HL-60/S4 treated with phorbol 12-myristate 13-acetate at 8.2 ng/mL for 4 days and 3 days (cell line): Measurements from ENCODE around the gene FNIP2.
"Not testable (repeated sequence)": the region's sequence is repeated elsewhere in the genome, so short reads cannot be mapped to it uniquely, and the experiment has no call there.

ENCODE experiments used
- in situ Hi-C: fragments of 300-500 bp; cut with MboI; formaldehyde crosslinking; loops from 2 replicates; pipeline ENCODE4 v1.15.0; 2022; ENCODE audit warnings: low sequenced_read_pairs

Gene FNIP2

DNA sequence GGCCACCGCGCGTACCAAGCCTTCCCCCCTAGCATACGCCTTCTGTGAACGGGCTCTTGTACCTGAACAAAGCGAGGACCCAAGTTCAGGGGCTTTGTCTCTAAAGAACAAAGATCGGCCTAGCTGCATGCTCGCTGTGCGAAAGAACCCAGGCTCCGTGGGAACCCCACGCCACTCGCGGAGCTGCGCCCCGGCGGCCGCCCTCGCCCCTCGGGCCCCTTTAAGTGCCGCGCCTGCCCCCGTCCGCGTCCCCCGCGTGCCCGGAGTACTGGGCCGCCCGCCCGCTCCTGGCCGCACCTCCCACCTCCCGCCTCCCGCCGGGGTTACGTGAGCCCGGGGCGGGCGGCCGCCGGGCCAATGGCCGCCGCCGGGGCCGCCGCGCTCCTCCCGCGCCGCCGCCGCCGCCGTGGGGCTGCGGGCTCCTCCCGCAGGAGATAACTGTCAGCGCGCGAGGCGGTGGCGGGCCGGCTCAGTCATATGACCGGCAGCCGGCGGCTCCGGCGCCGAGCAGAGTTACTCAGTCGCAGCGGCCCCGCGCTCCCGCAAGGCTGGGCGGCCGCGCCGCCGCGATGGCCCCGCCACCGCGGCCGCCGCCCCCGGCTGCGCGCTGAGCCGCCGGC, at the start of gene FNIP2:
Gene FNIP2 (plus strand): TSS at position 472 of the 620 bp plus-strand sequence. CDS start 187 bp downstream, outside the sequence.
- in situ Hi-C loops = no loop called here

DNA sequence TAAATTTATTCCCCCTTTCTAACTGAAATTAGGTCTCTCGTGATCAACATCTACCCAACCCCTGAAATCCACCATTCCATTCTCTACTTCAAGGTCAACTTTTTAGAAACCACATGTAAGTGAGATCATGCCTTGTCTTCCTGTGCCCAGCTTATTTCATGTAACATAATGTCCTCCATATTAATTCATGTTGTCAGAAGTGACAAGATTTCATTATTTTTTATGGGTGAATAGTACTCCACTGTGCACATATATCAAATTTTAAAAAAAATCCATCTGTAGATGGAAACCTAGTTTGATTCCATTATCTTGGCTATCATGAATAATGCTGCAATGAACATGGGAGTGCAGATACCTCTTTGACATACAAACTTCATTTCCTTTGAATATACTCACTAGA, 47.1 kb upstream of the FNIP2 start:
- in situ Hi-C loops = loop anchor here (25.0 kb wide), 1 partner anchor 466 kb away; no protein-coding TSS in a partner anchor

DNA sequence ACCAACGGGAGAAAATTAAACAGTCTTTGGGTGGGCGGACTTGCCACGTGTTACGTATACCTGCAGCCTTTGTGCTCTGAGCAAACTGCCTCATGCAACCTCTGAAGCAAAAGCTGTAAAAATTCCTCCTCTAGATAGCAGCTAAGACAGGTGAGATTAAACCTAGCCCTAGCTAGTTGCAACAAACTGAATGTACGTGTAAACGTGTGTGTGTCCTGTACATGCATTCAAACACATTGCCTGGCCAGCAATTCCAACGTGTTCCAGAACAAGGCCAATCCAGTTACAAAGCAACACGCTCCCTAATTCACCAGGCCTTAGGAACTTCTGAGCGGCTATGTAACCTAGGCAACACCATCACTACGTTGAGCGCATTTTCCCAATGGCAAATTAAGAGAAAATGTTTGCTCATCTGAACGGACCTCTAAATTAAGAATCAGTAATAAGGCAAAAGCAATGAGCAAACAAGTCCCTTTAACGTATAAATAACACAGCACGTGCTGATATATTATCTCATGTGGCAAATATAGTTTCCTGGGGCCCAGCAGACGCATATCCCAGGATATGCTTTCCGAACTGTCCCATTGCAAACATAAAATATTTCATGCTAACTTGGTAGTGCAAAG, 46.4 kb upstream of the FNIP2 start:
- in situ Hi-C loops = loop anchor here (25.0 kb wide), 1 partner anchor 465 kb away; no protein-coding TSS in a partner anchor

DNA sequence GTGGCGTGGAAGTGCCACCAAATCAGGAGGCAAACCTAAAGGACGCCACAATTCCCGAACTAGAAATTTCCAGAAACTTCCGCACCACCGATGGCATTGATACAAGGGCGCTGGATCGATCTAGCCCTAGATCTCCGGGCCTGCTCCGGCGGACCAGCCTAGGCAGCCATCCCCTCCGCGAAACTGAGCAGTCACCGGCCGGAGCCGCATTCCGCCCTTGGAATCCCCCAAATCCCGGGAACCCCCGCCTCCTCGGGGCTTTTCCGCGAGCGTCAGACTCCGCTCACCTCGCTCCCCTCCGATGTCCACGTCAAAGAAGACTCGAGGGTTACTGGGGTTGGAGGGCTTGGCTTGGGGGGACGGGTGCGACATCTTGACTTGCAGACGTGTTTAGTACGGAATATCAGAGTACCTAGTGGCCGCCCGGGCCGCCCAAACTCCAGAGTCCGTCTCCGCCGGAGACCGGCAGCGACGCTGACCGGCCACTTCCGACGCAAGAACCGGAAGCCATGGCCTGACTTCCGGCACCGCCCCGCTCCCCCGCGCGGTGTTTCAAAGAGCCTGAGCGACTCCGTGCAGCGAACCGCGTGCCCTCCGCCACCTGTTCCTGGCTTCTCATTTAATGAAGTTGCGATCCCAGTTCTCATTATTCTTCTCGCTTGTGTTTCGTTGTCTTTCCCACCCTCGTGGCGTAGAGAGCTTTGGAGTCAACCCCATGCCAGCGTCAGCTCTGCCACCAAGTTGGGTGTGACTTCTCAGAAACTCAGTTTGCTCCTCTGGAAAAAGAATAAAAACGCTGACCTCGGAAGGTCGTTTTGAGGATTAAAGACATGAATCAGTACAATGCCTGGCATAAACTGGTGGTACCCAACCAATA, 45.7 kb upstream of the FNIP2 start, which contains the start of gene PPID:
Gene PPID (minus strand): TSS at position 480 of the 877 bp plus-strand sequence. CDS start 108 bp downstream, at position 372.
- in situ Hi-C loops = loop anchor here (25.0 kb wide), 1 partner anchor 464 kb away; no protein-coding TSS in a partner anchor

DNA sequence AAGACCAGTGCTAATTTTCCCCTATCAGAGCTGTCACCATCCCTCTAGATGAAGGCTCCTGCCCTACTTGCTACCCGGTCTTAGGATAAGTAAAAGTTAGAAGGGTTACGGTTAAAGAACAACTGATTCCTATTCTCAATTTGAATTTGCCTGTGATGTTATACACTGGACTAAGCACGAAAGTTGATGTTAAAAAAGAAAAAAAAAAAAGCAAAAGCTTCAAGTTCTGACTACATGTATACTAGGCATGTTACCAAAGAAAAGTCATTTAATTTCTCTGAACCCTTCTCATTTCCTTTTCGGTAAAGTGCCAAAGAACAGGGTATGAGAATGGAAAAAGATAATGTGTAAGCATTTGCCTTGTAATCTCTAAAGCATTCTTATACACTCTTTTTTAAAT, 44.2 kb upstream of the FNIP2 start:
- in situ Hi-C loops = loop anchor here (25.0 kb wide), 1 partner anchor 463 kb away; no protein-coding TSS in a partner anchor

DNA sequence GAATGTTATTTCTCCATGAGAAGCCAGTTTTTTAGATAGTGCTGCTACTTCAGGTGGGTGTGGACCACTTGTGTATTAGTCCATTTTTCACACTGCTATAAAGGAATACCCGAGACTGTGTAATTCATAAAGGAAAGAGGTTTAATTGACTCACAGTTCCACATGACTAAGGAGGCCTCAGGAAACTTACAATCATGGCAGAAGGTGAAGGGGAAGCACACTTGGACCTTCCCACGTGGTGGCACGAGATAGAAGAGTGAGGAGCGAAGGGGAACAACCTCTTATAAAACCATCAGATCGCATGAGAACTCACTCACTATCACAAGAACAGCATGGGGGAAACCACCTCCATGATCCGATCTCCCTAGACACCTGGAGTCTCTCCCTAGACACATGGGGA, 42.2 kb upstream of the FNIP2 start:
- in situ Hi-C loops = no loop called here

- in situ Hi-C loops = no loop called here
Measured at GRCh38 chr4:158728236-158728635, 40.6 kb upstream of the FNIP2 start.

GRCh38 chr4:158729716-158730559, 38.9 kb upstream of the FNIP2 start:
- in situ Hi-C loops = loop anchor here (10.0 kb wide), 1 partner anchor 125 kb away; no protein-coding TSS in a partner anchor

GRCh38 chr4:158738866-158739265, 30.0 kb upstream of the FNIP2 start:
- in situ Hi-C loops = loop anchor here (10.0 kb wide), 1 partner anchor 116 kb away; no protein-coding TSS in a partner anchor

DNA sequence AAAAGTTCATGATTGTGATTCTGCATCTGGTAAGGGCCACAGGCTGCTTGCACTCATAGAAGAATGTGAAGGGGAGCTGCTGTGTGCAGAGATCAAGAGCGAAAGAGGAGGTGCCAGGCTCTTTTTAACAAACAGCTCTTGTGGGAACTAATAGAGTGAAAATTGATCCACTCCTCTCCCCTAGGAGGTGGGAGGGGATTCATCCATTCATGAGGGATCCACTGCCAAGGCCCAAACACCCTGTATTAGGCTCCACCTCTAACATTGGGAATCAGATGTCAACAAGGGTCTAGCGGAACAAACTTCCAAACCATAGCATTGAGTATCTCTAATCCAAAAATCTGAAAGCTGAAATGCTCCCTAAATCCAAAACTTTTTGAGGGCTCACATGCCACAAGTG, 29.2 kb upstream of the FNIP2 start:
- in situ Hi-C loops = loop anchor here (10.0 kb wide), 1 partner anchor 115 kb away; no protein-coding TSS in a partner anchor

- in situ Hi-C loops = no loop called here
Measured at GRCh38 chr4:158741326-158742021, 27.4 kb upstream of the FNIP2 start.

DNA sequence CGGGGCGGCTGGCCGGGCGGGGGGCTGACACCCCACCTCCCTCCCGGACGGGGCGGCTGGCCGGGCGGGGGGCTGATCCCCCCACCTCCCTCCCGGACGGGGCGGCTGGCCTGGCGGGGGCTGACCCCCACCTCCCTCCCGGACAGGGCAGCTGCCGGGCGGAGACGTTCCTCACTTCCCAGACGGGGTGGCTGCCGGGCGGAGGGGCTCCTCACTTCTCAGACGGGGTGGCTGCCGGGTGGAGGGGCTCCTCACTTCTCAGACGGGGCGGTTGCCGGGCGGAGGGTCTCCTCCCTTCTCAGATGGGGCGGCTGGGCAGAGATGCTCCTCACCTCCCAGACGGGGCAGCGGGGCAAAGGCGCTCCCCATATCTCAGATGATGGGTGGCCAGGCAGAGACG, 22.3 kb upstream of the FNIP2 start:
- in situ Hi-C loops = not testable (repeated sequence)

- in situ Hi-C loops = no loop called here
Measured at GRCh38 chr4:158750379-158750778, 18.4 kb upstream of the FNIP2 start.

- in situ Hi-C loops = no loop called here
Measured at GRCh38 chr4:158754385-158755180, 14.2 kb upstream of the FNIP2 start.

DNA sequence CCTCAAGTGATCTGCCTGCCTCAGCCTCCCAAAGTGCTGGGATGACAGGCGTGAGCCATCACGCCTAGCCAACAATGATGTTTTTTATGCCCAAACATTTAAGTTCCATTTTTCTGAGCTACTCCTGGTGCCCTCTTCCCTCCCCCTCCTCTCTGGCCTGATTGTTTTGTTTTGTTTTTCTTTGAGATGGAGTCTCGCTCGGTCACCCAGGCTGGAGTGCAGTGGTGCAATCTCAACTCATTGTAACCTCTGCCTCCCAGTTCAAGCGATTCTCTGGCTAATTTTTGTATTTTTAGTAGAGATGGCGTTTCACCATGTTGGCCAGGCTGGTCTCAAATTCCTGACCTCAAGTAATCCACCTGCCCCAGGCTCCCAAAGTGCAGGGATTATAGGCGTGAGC, 13.0 kb upstream of the FNIP2 start:
- in situ Hi-C loops = not testable (repeated sequence)

DNA sequence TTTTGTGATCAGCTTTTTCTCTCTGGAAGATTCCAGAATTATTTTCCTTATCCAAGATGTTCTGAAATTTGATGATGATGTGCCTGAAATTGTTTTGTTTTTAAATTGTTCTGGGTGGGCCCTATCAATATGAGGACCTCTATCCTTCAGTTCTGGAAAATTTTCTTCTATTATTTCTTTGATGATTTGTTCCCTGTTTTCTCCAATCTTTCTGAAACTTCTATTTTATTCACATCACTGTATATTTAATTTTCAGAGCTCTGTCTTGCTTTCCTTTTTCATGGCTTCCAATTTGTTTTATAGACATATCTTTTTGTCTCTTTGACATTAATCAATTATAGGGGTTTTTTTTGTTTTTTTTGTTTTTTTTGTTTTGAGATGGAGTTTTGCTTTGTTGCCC, 12.2 kb upstream of the FNIP2 start:
- in situ Hi-C loops = no loop called here

- in situ Hi-C loops = no loop called here
Measured at GRCh38 chr4:158758142-158758541, 10.7 kb upstream of the FNIP2 start.

GRCh38 chr4:158758703-158759102, 10.1 kb upstream of the FNIP2 start:
- in situ Hi-C loops = no loop called here

GRCh38 chr4:158759539-158759938, 9.3 kb upstream of the FNIP2 start:
- in situ Hi-C loops = not testable (repeated sequence)
